Testis (tissue), 2 donors: ENCODE measurements around the gene VLDLR.
"Not testable (repeated sequence)": the region's sequence is repeated elsewhere in the genome, so short reads cannot be mapped to it uniquely, and the experiment has no call there.

Experiments used
- POLR2A ChIP-seq: fragments of 450-650 bp; IDR thresholded peaks from one replicate; pipeline ENCODE4 v1.6.1; 2017; ENCODE audit warnings: antibody characterized with exemption, mild to moderate bottlenecking, moderate library complexity
- TF ChIP-seq, protein P1 (sequence below), 3 experiments: fragments of 450-650 bp in 2 of 3; fragments of 200-600 bp in 1 of 3; sonication (generic) in 1 of 3; IDR thresholded peaks; one replicate each; pipeline ENCODE4 v1.5.1; 2016 to 2019; ENCODE audit warnings: antibody characterized with exemption in 3 of 3, mild to moderate bottlenecking in 2 of 3, moderate library complexity in 1 of 3

DNA sequence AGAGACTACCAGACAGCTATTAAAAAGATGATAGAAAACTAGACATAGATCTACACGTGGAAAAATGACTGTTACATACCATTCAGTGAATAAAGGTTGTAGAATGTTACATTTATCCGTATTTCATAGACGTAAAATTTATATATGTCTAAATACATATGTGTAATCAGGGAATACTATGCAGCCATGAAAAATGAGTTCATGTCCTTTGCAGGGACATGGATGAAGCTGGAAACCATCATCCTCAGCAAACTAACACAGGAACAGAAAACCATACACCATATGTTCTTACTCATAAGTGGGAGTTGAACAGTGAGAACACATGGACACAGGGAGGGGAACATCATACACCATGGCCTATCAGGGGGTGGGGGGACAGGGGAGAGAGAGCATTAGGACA lies 85.7 kb downstream of the VLDLR start:
- TF ChIP-seq, protein P1, sequence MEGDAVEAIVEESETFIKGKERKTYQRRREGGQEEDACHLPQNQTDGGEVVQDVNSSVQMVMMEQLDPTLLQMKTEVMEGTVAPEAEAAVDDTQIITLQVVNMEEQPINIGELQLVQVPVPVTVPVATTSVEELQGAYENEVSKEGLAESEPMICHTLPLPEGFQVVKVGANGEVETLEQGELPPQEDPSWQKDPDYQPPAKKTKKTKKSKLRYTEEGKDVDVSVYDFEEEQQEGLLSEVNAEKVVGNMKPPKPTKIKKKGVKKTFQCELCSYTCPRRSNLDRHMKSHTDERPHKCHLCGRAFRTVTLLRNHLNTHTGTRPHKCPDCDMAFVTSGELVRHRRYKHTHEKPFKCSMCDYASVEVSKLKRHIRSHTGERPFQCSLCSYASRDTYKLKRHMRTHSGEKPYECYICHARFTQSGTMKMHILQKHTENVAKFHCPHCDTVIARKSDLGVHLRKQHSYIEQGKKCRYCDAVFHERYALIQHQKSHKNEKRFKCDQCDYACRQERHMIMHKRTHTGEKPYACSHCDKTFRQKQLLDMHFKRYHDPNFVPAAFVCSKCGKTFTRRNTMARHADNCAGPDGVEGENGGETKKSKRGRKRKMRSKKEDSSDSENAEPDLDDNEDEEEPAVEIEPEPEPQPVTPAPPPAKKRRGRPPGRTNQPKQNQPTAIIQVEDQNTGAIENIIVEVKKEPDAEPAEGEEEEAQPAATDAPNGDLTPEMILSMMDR (IDR thresholded peaks at IDR 0.05), result not testable (repeated sequence)
- TF ChIP-seq POLR2A, result not testable (repeated sequence)
